Measurements from ENCODE around the gene CLOCK. TPM values are rescaled to one million over a fixed set of nuclear protein-coding genes. Genes with fewer than 3 reads are reported as not detected.
A peak's percentile ranks its signal among the peaks of the same experiment; 100 is the strongest.

CLOCK gene
- total and polyA plus RNA-seq, 10 of the 15 experiments (the other 5 are each of a cell fraction or from before 2014, with no cell fraction given): 2.8 to 11.7 (median 10.4) TPM

GRCh38 chr4:55543858-55544257 is 2.9 kb downstream of the CLOCK start:
- in situ Hi-C loops (cut with MboI) (no loop called here), intact Hi-C loops (cut with micrococcal nuclease; ENCODE audit: unreplicated experiment) (loop anchor here (10.0 kb wide), 1 partner anchor 891 kb away; the partner anchor contains the start of genes PAICS and PPAT)
- no peaks in the 10 kb centered on the region for H4K20me1 ChIP-seq (ENCODE audit: control insufficient read depth, insufficient read depth)
- ATAC-seq (no peak), FAIRE-seq (no peak), DNase-seq (ENCODE audit: low read depth, low spot score) (no peak)
- H2AFZ ChIP-seq (ENCODE audit: control insufficient read depth, low read depth, low read length): no peak overlapping the region
- no peaks in the 10 kb centered on the region for H3K36me3 ChIP-seq (ENCODE audit: control insufficient read depth in 2 of 2, insufficient read depth in 2 of 2, low read length in 1 of 2)
- H3K27ac ChIP-seq (ENCODE audit: control insufficient read depth, insufficient read depth): no peak overlapping the region; the same call in 1 of the 2 replicates
- peak overlapping the region; percentile 80; the same call in 1 of the 2 replicates for H3K4me3 ChIP-seq
- H3K4me1 ChIP-seq (ENCODE audit: control insufficient read depth, insufficient read depth, low read length): no peaks in the 10 kb centered on the region
- RAD21 ChIA-PET (ENCODE audit: unreplicated experiment): interaction anchor here (0.6 to 1.1 kb wide), 2 partner anchors 11 to 327 kb away, joined by 3 read pairs; no protein-coding TSS in a partner anchor
- SMC1A ChIA-PET (ENCODE audit: uncharacterized antibody, unreplicated experiment): interaction anchor here (0.7 kb wide), 1 partner anchor 95 kb away, joined by 3 read pairs; no protein-coding TSS in a partner anchor
- BruUV-seq (replicated peaks): no TSS peak
- peaks cover 41% of the 10 kb centered on the region for H3K79me2 ChIP-seq (ENCODE audit: control insufficient read depth, insufficient read depth, low read length)
- CTCF ChIA-PET: no interaction called here
- TF ChIP-seq JUNB (IDR thresholded peaks at IDR 0.05) (peak; percentile 36), RAD51 (IDR thresholded peaks at IDR 0.05) (no peak), TCF7 (IDR thresholded peaks at IDR 0.05; ENCODE audit: borderline replicate concordance) (0 out of 2 replicates have a peak, but pooled peaks have one; percentile 11), RAD21 (IDR thresholded peaks at IDR 0.05; ENCODE audit: insufficient read depth, low read depth, low read length) (0 out of 2 replicates have a peak, but pooled peaks have one; percentile 6), RUNX3 (IDR thresholded peaks at IDR 0.05; ENCODE audit: low read length) (peak; percentile 7; the same call in 1 of the 2 replicates)
- POLR2A ChIA-PET: interaction anchor here (0.7 to 1.8 kb wide), 2 partner anchors 25 to 1260 kb away, joined by 3 to 5 read pairs; no protein-coding TSS in a partner anchor
- H3K9me3 ChIP-seq (replicated peaks; ENCODE audit: control insufficient read depth, insufficient read depth, low read length): no peaks in the 10 kb centered on the region
- H3K9ac ChIP-seq (ENCODE audit: control insufficient read depth, insufficient read depth, low read length): no peak overlapping the region
- no peaks in the 10 kb centered on the region for H3K27me3 ChIP-seq (replicated peaks in 1 of 2; ENCODE audit: control insufficient read depth in 2 of 2, insufficient read depth in 2 of 2, low read length in 1 of 2)
- H3K4me2 ChIP-seq (ENCODE audit: control insufficient read depth, insufficient read depth): peak overlapping the region; percentile 85

- no TSS peak for BruUV-seq (replicated peaks)
- peaks cover 33% of the 10 kb centered on the region for H3K79me2 ChIP-seq (ENCODE audit: control insufficient read depth, insufficient read depth, low read length)
- RAD21 ChIA-PET (ENCODE audit: unreplicated experiment): interaction anchor here (0.9 kb wide), 1 partner anchor 22 kb away, joined by 3 read pairs; no protein-coding TSS in a partner anchor
- no peak for TF ChIP-seq SMARCA5 (IDR thresholded peaks at IDR 0.05)
- no peak for TF ChIP-seq RAD21 (IDR thresholded peaks at IDR 0.05; ENCODE audit: insufficient read depth, low read depth, low read length)
- TF ChIP-seq PAX5 (IDR thresholded peaks at IDR 0.05; ENCODE audit: borderline replicate concordance, low read depth, low read length): no peak
- POLR2A ChIA-PET: no interaction called here
- SMC1A ChIA-PET (ENCODE audit: uncharacterized antibody, unreplicated experiment): no interaction called here
- no peak overlapping the region for H3K4me2 ChIP-seq (ENCODE audit: control insufficient read depth, insufficient read depth)
- intact Hi-C loops (cut with micrococcal nuclease; ENCODE audit: unreplicated experiment): loop anchor here (10.0 kb wide), 1 partner anchor 895 kb away; the partner anchor contains the start of genes PAICS and PPAT
- no peaks in the 10 kb centered on the region for H3K4me1 ChIP-seq (ENCODE audit: control insufficient read depth, insufficient read depth, low read length)
- H3K27ac ChIP-seq (ENCODE audit: control insufficient read depth, insufficient read depth): no peak overlapping the region
- H2AFZ ChIP-seq (ENCODE audit: control insufficient read depth, low read depth, low read length): no peak overlapping the region
- no peaks in the 10 kb centered on the region for H4K20me1 ChIP-seq (ENCODE audit: control insufficient read depth, insufficient read depth)
- no peaks in the 10 kb centered on the region; the same call in 2 of the 3 replicates for H3K9me3 ChIP-seq (replicated peaks; ENCODE audit: control insufficient read depth, insufficient read depth, low read length)
- no peak overlapping the region for H3K4me3 ChIP-seq
- DNase-seq (ENCODE audit: low read depth, low spot score) (no peak), ATAC-seq (no peak), FAIRE-seq (no peak)
- H3K27me3 ChIP-seq (replicated peaks in 1 of 2; ENCODE audit: control insufficient read depth in 2 of 2, insufficient read depth in 2 of 2, low read length in 1 of 2): no peaks in the 10 kb centered on the region
- in situ Hi-C loops (cut with MboI): no loop called here
- H3K9ac ChIP-seq (ENCODE audit: control insufficient read depth, insufficient read depth, low read length): no peak overlapping the region
- WGBS (ENCODE audit: insufficient coverage, insufficient replicate concordance, low lambda C conversion rate, missing lambda C conversion rate): 100% methylated on average over 3 of the region's 3 CpGs
- H3K36me3 ChIP-seq (ENCODE audit: control insufficient read depth in 2 of 2, insufficient read depth in 2 of 2, low read length in 1 of 2): no peaks in the 10 kb centered on the region
- CTCF ChIA-PET: interaction anchor here (0.5 to 1.4 kb wide), 3 partner anchors 14 to 49 kb away, joined by 3 to 4 read pairs (median 3); no protein-coding TSS in a partner anchor
These were observed 6.4 kb downstream of the CLOCK start for GRCh38 chr4:55540271-55540670.
